ENCODE data around the gene MAN1A1.

- TF ChIP-seq CTCF (IDR thresholded peaks at IDR 0.05) (no peak), POLR2A (IDR thresholded peaks at IDR 0.05) (no peak)
Observed at GRCh38 chr6:119207971-119208725, 141.4 kb downstream of the MAN1A1 start.

Data from sigmoid colon (tissue), 3 donors.